Measurements from ENCODE around the gene ZMYND8.
A peak's percentile ranks its signal among the peaks of the same experiment; 100 is the strongest.
"Not testable (repeated sequence)": the region's sequence is repeated elsewhere in the genome, so short reads cannot be mapped to it uniquely, and the experiment has no call there.

ZMYND8 gene

GRCh38 chr20:47222468-47223119 lies 133.9 kb downstream of the ZMYND8 start:
- DNase-seq: no peak

- no peak for DNase-seq
Observed at GRCh38 chr20:47221036-47221625, 135.4 kb downstream of the ZMYND8 start.

GRCh38 chr20:47220161-47220582 lies 136.3 kb downstream of the ZMYND8 start:
- DNase-seq: peak; percentile 8

- no peak for DNase-seq
Observed at GRCh38 chr20:47217482-47218446, 138.7 kb downstream of the ZMYND8 start.

- DNase-seq: no peak
Observed at GRCh38 chr20:47216819-47217410, 139.6 kb downstream of the ZMYND8 start.

GRCh38 chr20:47215653-47216397 lies 140.7 kb downstream of the ZMYND8 start:
- no peak for DNase-seq

GRCh38 chr20:47213966-47214365 lies 142.5 kb downstream of the ZMYND8 start:
- DNase-seq: no peak

- no peak for DNase-seq
Observed at GRCh38 chr20:47212606-47213207, 143.8 kb downstream of the ZMYND8 start.

GRCh38 chr20:47211036-47211435 lies 145.5 kb downstream of the ZMYND8 start:
- no peak for DNase-seq

- DNase-seq: no peak
Observed at GRCh38 chr20:47210470-47210869, 146.0 kb downstream of the ZMYND8 start.

GRCh38 chr20:47209982-47210381 lies 146.5 kb downstream of the ZMYND8 start:
- no peak for DNase-seq

GRCh38 chr20:47208534-47209174 lies 147.8 kb downstream of the ZMYND8 start:
- DNase-seq: no peak

GRCh38 chr20:47206962-47207641 lies 149.4 kb downstream of the ZMYND8 start:
- DNase-seq: no peak

GRCh38 chr20:47206552-47206951 lies 149.9 kb downstream of the ZMYND8 start:
- DNase-seq: not testable (repeated sequence)

- DNase-seq: peak; percentile 81
Observed at GRCh38 chr20:47205577-47206123, 150.8 kb downstream of the ZMYND8 start.

GRCh38 chr20:47204850-47205122 lies 151.7 kb downstream of the ZMYND8 start:
- DNase-seq: not testable (repeated sequence)

- no peak for DNase-seq
Observed at GRCh38 chr20:47204008-47204849, 152.3 kb downstream of the ZMYND8 start.

- DNase-seq: no peak
Observed at GRCh38 chr20:47202733-47203667, 153.5 kb downstream of the ZMYND8 start.
